Activated CD4-positive, alpha-beta T cell treated with anti-CD3 and anti-CD28 coated beads, Interleukin-2, amount 50 U/mL, for 16 hours (primary cell): ENCODE data around the gene WNT7A.
"Not testable (repeated sequence)": the region's sequence is repeated elsewhere in the genome, so short reads cannot be mapped to it uniquely, and the experiment has no call there.

Source experiments
- DNase-seq: peaks from one replicate; pipeline ENCODE4 v3.0.0-alpha.2; 2020

The WNT7A gene

DNA sequence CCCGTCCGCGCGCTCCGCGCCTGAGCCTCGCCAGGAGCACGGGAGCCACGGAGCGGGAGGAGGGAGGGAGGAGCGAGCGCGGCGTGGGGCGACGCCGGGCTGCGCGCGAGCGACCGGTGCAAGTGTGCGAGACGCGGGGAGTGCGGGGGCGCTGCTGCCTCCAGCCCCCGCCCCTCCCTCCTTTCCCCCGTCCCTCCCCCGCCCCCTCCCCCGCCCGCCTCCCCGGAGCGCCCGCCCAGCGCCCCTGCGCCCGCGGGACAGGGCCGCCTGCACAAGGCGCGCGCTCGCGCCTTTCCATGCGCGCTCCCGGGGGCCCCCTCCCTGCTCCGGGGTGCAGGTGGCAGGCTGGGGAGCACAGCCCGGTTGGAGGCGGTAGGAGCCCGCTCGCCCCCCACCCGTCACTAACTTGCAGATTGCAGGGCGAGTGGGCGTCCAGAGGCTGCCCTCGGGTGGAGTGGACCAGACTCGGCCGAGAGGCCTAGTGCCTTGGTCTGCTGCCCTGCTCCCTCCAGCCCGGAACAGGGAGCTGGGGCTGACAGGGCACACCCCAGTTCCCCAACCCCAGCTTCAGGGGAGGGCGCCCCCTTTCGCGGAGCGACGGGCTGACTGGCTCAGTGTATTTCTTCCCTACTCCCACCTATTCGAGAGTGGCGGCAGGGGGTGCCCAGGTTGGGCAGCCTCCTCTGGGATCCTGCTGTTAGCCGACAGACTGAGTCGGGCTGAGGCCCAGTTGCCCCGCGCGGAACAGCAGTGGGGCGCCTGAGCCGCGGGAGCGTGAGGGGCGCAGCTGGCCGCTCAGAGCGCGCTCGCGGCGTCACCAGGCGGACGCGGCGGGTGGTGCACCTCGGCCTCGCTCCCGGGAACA is at the start of gene WNT7A:
WNT7A (minus strand) TSS at position 126 of the 865 bp plus-strand sequence. CDS start 255 bp downstream, outside the sequence.
- DNase-seq: peak; percentile 26

GRCh38 chr3:13928741-13929140 is 48.9 kb upstream of the WNT7A start:
- not testable (repeated sequence) for DNase-seq

- DNase-seq: no peak
Measured at GRCh38 chr3:13927295-13927694, 47.4 kb upstream of the WNT7A start.

DNA sequence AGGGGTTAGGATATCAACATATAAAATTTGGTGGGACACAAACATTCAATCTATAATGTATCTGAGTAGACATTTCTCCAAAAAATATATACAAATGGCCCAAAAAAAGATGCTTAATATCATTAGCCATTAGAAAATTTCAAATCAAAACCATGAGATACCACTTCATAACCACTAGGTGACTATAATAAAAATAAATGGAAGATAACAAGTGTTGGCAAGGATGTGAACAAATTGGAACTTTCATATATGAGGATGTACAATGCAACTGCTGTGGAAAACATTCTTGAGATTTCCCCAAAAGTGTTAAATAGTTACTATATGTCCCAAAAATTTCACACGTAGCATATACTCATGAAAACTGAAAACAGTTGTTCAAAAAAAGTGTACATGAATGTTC is 36.5 kb upstream of the WNT7A start:
- DNase-seq: no peak

DNA sequence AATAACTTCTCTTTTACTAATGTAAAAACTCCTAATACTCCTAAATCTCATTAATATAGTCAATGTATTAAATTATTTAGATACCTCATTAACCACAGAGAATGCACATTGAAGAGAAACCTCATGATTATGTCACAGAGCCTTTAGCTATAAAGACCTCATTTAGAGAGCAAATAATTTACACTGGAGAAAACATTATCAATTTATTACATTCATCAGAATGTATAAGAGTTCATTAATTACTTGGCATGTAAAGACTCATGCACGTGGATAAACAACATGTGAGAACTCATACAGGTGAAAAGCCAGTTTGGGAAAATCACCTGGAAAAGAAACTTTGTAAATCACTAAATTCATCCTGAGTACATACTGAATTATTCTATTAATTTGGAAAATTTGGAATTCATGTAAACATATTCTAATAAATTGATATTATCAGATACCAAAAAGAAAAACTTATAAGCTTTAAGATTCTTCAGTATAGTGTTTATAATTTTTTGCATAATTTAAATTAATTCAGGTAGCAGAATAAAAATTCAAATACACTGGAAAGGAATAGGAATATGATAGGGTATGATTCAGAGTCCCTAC is 22.9 kb upstream of the WNT7A start:
- no peak for DNase-seq

GRCh38 chr3:13901935-13902584 is 22.2 kb upstream of the WNT7A start:
- DNase-seq: no peak

GRCh38 chr3:13898346-13898745 is 18.5 kb upstream of the WNT7A start:
- no peak for DNase-seq

GRCh38 chr3:13896473-13897154 is 16.7 kb upstream of the WNT7A start:
- DNase-seq: peak; percentile 58

DNA sequence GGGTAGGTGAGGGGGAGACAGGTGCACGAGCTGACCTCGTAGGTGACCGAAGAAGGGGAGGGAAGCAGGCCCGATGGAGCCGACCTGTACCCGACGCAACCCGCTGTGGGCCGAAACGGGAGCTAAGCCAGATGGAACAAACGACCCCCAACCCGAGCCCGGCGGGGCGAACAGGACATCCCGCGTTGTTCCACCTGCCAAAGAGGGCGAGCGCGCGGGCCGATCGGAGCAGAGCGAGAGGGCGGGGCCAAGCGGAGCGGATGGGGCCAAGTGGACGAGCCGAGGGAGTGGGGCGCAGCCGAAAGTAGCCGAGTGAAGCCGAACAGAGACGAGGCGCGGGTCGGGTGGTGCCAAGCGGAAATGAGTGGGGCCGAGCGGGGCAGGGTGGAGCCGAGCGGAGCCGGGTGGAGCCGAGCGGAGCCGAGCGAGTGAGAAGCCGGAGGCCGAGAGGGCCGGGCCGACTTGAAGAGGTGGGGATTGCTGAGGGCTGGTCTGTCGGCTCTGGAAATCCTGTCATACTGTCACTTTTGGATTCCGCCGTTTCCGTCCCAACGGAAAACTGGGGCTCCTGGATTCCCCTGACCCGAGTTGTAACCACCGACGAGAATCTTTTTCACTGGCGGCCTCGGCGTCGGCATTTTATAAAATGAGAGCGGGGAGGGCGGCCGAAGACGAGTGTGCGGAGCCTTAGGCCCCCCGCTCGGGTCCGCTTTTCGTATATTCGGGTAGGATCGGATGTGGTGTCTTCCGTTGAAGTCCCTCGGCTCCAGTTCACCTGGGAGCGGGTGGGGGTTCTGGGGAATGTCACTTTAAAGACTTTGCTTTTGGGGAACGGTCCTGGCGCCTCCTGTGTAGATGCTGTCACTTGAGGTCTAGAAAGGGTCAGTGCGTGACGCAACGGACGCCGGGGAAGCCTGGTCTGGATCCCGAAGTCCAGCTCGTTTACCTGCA is 15.6 kb upstream of the WNT7A start:
- DNase-seq: peak; percentile 96

DNA sequence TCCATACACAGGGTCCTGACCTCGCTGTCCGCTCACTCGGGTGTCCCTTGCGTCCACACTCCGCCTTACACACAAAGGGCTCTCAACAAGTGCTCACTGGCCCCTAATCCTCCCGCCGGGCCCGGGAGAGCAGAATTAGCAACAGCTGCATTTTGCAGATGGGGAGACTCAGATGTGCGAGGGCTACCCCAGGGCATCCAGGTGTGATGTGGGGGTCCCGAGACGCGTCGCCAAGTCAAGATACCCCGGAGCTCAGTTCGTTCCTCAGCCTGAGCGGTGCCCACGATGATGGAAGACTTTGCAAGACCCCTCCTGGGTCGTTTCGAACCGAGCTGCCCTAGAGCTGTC is 14.9 kb upstream of the WNT7A start:
- DNase-seq: no peak

- no peak for DNase-seq
Measured at GRCh38 chr3:13894096-13894806, 14.4 kb upstream of the WNT7A start.

DNA sequence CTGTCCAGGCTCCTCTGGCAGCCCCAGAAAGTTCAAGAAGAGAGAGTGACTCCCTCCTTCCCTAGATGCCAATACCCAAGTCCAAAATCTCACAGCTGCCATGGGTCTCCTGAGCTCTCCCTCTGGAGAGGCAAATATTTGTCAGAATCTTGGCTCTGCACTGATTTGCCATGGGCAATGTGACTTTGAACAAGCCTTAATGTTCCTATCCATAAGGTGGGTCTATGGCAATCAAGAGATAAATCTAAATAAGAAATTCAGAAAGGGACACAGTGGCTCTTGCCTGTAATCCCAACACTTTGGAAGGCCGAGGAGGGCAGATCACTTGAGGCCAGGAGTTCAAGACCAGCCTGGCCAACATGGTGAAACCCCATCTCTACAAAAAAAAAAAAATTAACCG is 12.4 kb upstream of the WNT7A start:
- DNase-seq: no peak

DNA sequence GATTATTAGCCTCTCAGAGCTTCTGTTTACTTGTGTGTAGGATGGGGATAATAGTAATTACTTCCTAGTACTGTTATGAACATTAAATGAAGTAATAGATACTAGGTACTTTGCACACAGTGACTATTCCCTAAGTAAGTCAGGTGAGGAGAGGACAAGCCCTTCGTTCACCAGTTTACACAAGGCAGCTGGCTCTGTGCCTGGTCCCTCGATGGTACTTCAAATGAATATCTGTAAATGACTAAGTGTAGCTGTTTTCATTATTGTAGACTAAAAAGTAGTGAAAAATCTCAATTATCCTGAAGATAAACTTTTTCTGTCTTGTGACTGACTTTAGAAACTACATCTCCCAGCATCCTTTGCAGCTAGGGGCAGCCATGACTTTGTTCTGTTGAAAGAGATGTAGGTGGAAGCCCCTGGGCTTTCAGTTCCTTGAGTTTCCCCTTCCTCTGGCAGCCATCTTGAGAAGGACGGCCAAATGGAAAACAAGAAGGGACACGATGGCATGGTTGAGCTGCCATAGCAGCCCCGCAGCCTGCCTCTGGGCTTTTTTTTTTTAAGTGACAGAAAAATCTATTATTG is 11.7 kb upstream of the WNT7A start:
- DNase-seq: no peak

GRCh38 chr3:13891017-13891392 is 11.1 kb upstream of the WNT7A start:
- DNase-seq: no peak

DNA sequence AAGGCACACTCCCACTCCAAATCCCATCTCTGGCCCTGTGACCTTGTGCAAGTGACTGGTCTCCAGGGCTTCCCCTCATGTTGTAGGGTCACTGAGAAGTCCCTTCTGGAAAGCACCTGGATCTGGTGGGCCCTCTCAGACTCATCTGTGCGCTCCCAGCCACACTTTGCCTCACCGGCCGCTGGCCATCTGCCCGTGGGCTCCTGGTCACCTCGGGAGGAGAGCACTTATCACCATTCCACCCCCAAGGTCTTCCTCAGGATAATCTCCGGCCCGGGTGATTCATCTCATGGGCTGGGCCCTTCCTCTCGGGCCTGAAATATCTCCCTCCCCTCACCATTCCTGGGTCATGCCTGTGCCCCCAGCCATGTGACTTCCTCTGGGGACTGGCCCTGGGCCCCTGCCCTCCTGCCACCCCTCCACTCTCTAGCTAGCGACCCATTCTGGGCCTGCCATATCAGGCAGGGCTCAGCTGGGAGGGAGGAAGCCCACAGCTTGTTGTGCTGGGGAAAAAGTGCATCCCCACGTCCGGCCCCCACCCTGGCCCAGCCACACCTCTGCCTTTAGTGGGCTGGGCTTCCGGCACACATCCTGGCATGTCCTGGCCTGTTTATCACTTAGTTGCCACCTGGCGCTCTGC is 10.6 kb upstream of the WNT7A start:
- peak; percentile 17 for DNase-seq

- DNase-seq: no peak
Measured at GRCh38 chr3:13888576-13888975, 8.7 kb upstream of the WNT7A start.

DNA sequence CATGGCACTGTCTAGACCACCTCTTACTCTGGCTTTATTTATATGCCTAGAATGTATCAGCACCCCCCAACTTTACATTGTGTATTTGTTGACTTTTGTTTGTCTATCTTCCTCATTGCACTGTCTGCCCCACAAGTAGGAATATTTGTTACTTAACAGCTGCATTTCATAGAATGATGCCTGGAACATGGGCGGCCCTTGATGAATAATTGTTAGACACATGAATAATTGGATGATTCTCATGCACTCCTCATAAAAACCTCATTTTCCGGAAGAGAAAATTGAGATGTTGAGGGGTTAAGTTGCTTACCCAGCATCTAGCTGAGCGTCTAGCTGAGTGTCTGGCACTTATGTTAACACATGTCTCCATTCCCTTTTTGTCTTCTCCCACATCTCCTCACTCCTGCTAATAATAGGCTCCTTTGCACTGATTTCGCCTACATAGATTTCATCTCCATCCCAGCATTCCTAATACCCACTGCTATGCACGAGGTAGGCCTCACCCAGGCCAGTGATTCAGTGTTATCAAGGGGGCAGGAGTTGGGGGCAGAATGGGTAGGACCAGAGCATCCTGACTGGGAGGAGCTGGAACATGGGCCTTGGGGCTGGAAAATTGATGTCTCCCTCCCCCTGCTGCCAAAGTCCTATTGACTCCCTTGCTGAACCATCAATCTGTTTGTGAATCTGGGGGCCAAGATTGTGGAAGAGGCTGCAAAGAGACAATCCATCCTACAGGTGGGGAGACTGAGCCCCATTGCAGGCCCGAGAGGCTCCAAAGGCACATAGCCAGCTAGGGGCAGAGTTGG is 7.8 kb upstream of the WNT7A start:
- no peak for DNase-seq

GRCh38 chr3:13886593-13887129 is 6.8 kb upstream of the WNT7A start:
- no peak for DNase-seq

DNA sequence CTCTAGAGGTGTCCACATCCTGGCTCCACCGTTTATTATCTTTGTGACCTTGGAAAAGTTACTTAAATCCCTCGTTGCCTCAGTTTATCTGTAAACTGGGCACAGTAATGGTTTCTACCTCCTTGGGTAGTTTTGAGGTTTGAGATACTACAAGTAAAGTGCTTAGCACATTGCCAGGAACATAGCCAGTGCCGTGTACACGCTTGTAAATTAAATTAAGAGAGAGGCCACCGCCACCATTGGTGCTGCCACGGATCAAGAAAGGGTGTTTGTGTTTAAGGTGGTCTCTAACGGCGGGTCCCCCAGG is 5.8 kb upstream of the WNT7A start:
- DNase-seq: no peak
